ENCODE measurements around the gene CLCA4.
A peak's percentile ranks its signal among the peaks of the same experiment; 100 is the strongest.

GRCh38 chr1:86515597-86515996 lies 31.3 kb upstream of the CLCA4 start:
- peak; percentile 64 for TF ChIP-seq CTCF (tag by site-specific recombination; IDR thresholded peaks at IDR 0.05)
- no peak for TF ChIP-seq PATZ1 (tag by site-specific recombination; IDR thresholded peaks at IDR 0.05)
- TF ChIP-seq REST (tag by site-specific recombination; IDR thresholded peaks at IDR 0.05): no peak
- TF ChIP-seq YY1 (tag by site-specific recombination; IDR thresholded peaks at IDR 0.05): no peak
- no peak for TF ChIP-seq ZBTB21 (tag by site-specific recombination; IDR thresholded peaks at IDR 0.05)
- TF ChIP-seq ZBTB49 (tag by site-specific recombination; IDR thresholded peaks at IDR 0.05; ENCODE audit: low read depth): no peak
- no peak for TF ChIP-seq ZNF830 (tag by site-specific recombination; IDR thresholded peaks at IDR 0.05; ENCODE audit: low read depth)
- no peak for TF ChIP-seq ZNF530 (tag by site-specific recombination; IDR thresholded peaks at IDR 0.05; ENCODE audit: low read depth)

Data from HEK293 (cell line).